Small intestine (tissue), 7 donors: ENCODE measurements around the gene SAPCD1. TPM values are rescaled to one million over a fixed set of nuclear protein-coding genes. Genes with fewer than 3 reads are reported as not detected.

Experiments used
- DNase-seq, 2 donors: peaks; one replicate each; pipeline versions ENCODE4 v3.0.0 to v3.0.0-alpha.2; 2013
- FAIRE-seq: peaks from 2 replicates; lab custom pipeline; 2012; peaks lifted over from hg19 to GRCh38; lab: Jason Lieb, UNC
- H3K27ac ChIP-seq, 3 donors: one replicate each; pipeline ENCODE4 v1.5.1; 2013; ENCODE audit warnings: low read length in 2 of 3, mild to moderate bottlenecking in 2 of 3, control low read depth in 1 of 3, inconsistent platforms in 1 of 3, low read depth in 1 of 3, moderate library complexity in 1 of 3
- H3K27me3 ChIP-seq, 3 donors: one replicate each; pipeline ENCODE4 v1.6.1; 2013; ENCODE audit warnings: low read length in 3 of 3, inconsistent platforms in 1 of 3; ENCODE audit not compliant: control insufficient read depth in 3 of 3, insufficient read depth in 3 of 3
- H3K36me3 ChIP-seq, 3 donors: one replicate each; pipeline ENCODE4 v1.6.1; 2013; ENCODE audit warnings: low read length in 3 of 3, inconsistent platforms in 1 of 3, low read depth in 1 of 3, mild to moderate bottlenecking in 1 of 3, moderate library complexity in 1 of 3; ENCODE audit not compliant: control insufficient read depth in 3 of 3, insufficient read depth in 2 of 3
- H3K4me1 ChIP-seq, 3 donors: one replicate each; pipeline ENCODE4 v1.6.1; 2013; ENCODE audit warnings: low read length in 2 of 3, inconsistent platforms in 1 of 3, low read depth in 1 of 3, mild to moderate bottlenecking in 1 of 3, moderate library complexity in 1 of 3; ENCODE audit not compliant: control insufficient read depth in 3 of 3, insufficient read depth in 2 of 3
- H3K4me3 ChIP-seq, 3 donors: one replicate each; pipeline ENCODE4 v1.5.1; 2013; ENCODE audit warnings: low read length in 3 of 3, control low read depth in 1 of 3, inconsistent platforms in 1 of 3, low read depth in 1 of 3, mild to moderate bottlenecking in 1 of 3, moderate library complexity in 1 of 3
- H3K9me3 ChIP-seq, 2 donors: one replicate each; pipeline ENCODE4 v1.6.1; 2013; ENCODE audit warnings: low read depth in 1 of 2, low read length in 1 of 2; ENCODE audit not compliant: control insufficient read depth in 2 of 2, insufficient read depth in 1 of 2
- WGBS, 3 donors: extraction: QIAGEN DNeasy Blood & Tissue Kit; methylation state at CpG; one replicate each; pipeline ENCODE4 v1.1.7; 2013; 5-methylcytosine and 5-hydroxymethylcytosine counted together
- polyA plus RNA-seq, 4 donors: library from polyadenylated mRNA; stranded (reverse) in 3 of 4; unstranded in 1 of 4; fragments of 200-250 nt in 3 of 4; fragments of 120-200 nt in 1 of 4; gene quantifications; one replicate each; pipeline versions ENCODE4 v1.2.1 to v1.2.3, GENCODE V29; 2013
- donor health status: healthy with polysubstance abuse.
- donor health status: control.
- donor health status: control.
- donor health status: Bipolar disorder and iron deficiency.
- donor health status: healthy.

The SAPCD1 gene
- polyA plus RNA-seq, 4 donors, result 1.4 to 15.5 (median 4.6) TPM

- DNase-seq (no peak), FAIRE-seq (no peak)
- Histone ChIP-seq H3K36me3 (peaks cover 11 to 48% (median 11%) of the 10 kb centered on the region in 3 donors), H3K4me1 (peaks cover 3 to 56% (median 12%) of the 10 kb centered on the region in 3 donors), H3K4me3 (peak overlapping the region; percentile 63 to 79 (median 72)), H3K27ac (peak overlapping the region; percentile 92 to 98 (median 97)), H3K9me3 (no peaks in the 10 kb centered on the region), H3K27me3 (no peaks in the 10 kb centered on the region)
- 0 to 15% (median 8%) methylated on average over 2 of the region's 2 CpGs for WGBS, 3 donors
Observed at GRCh38 chr6:31734247-31734820, 28.1 kb upstream of the SAPCD1 start.

GRCh38 chr6:31734821-31735406, 27.5 kb upstream of the SAPCD1 start:
- FAIRE-seq, result no peak
- peaks cover 3 to 58% (median 12%) of the 10 kb centered on the region in 3 donors for H3K4me1 ChIP-seq
- 0 to 3% (median 0%) methylated on average over 17 to 18 of the region's 18 CpGs for WGBS, 3 donors

GRCh38 chr6:31736021-31736767, 26.3 kb upstream of the SAPCD1 start, which contains the start of gene CLIC1:
CLIC1 (minus strand) TSS chr6:31736530; CDS start chr6:31736300, 230 bp downstream.
- 0 to 1% (median 1%) methylated on average over 17 to 24 of the region's 24 CpGs for WGBS, 3 donors
- H3K9me3 ChIP-seq, result no peaks in the 10 kb centered on the region
- peak within 1 kb of the TSS; percentile 63 to 79 (median 72) for H3K4me3 ChIP-seq
- FAIRE-seq (no peak), DNase-seq (peak; percentile 94 to 95)
- H3K27me3 ChIP-seq, result no peaks in the 10 kb centered on the region
- H3K27ac ChIP-seq, result peak within 1 kb of the TSS; percentile 94 to 98 (median 97)
- H3K4me1 ChIP-seq, result peaks cover 3 to 60% (median 12%) of the 10 kb centered on the region in 3 donors
- H3K36me3 ChIP-seq, result peaks cover 11 to 40% (median 11%) of the 10 kb centered on the region in 3 donors

More at GRCh38 chr6:31734821-31735406, 27.5 kb upstream of the SAPCD1 start:
- DNase-seq, result peak; percentile 83 to 87
- no peaks in the 10 kb centered on the region for H3K27me3 ChIP-seq
- peaks cover 11 to 48% (median 11%) of the 10 kb centered on the region in 3 donors for H3K36me3 ChIP-seq
- peak overlapping the region; percentile 92 to 98 (median 97) for H3K27ac ChIP-seq
- no peaks in the 10 kb centered on the region for H3K9me3 ChIP-seq
- H3K4me3 ChIP-seq, result peak overlapping the region; percentile 63 to 79 (median 72)

GRCh38 chr6:31736768-31737314, 25.6 kb upstream of the SAPCD1 start:
- Histone ChIP-seq H3K4me3 (peak overlapping the region in 2 of 3 donors; percentile 72 to 79), H3K27ac (peak overlapping the region; percentile 92 to 98 (median 97)), H3K4me1 (peaks cover 3 to 57% (median 12%) of the 10 kb centered on the region in 3 donors), H3K27me3 (no peaks in the 10 kb centered on the region), H3K9me3 (no peaks in the 10 kb centered on the region), H3K36me3 (peaks cover 6 to 42% (median 7%) of the 10 kb centered on the region in 3 donors)
- WGBS, 3 donors, result 14 to 28% (median 24%) methylated on average over 10 of the region's 10 CpGs
- FAIRE-seq (no peak), DNase-seq (peak in 1 of 2 donors; percentile 53)

GRCh38 chr6:31737315-31737990, 25.0 kb upstream of the SAPCD1 start:
- H3K27me3 ChIP-seq, result no peaks in the 10 kb centered on the region
- peaks cover 3 to 43% (median 4%) of the 10 kb centered on the region in 3 donors for H3K36me3 ChIP-seq
- peak overlapping the region; percentile 94 to 98 (median 97) for H3K27ac ChIP-seq
- H3K4me1 ChIP-seq, result peaks cover 3 to 53% (median 12%) of the 10 kb centered on the region in 3 donors
- peak; percentile 60 to 95 for DNase-seq
- peak overlapping the region in 1 of 3 donors; percentile 7 for H3K4me3 ChIP-seq
- 3 to 30% (median 24%) methylated on average over 7 of the region's 7 CpGs for WGBS, 3 donors
- no peak for FAIRE-seq
- no peaks in the 10 kb centered on the region for H3K9me3 ChIP-seq

GRCh38 chr6:31737991-31738979, 24.2 kb upstream of the SAPCD1 start:
- WGBS, 3 donors, result 1 to 11% (median 5%) methylated on average over 6 of the region's 6 CpGs
- DNase-seq, result peak; percentile 95 to 96
- Histone ChIP-seq H3K4me1 (peaks cover 3 to 53% (median 12%) of the 10 kb centered on the region in 3 donors), H3K36me3 (peaks cover 0 to 35% (median 2%) of the 10 kb centered on the region in 3 donors), H3K27ac (peak overlapping the region; percentile 94 to 98 (median 97)), H3K27me3 (no peaks in the 10 kb centered on the region), H3K4me3 (peak overlapping the region in 1 of 3 donors; percentile 7), H3K9me3 (no peaks in the 10 kb centered on the region)
- no peak for FAIRE-seq
